Gastrocnemius medialis (tissue), 4 donors: Measurements from ENCODE around the gene HMCN2.

ENCODE experiments used
- POLR2A ChIP-seq, 2 donors: fragments of 450-650 bp; IDR thresholded peaks; one replicate each; pipeline ENCODE4 v1.6.1; 2017; ENCODE audit warnings: antibody characterized with exemption in 2 of 2, mild to moderate bottlenecking in 2 of 2, moderate library complexity in 2 of 2
- TF ChIP-seq, protein P1 (sequence below), 5 experiments: fragments of 450-650 bp in 3 of 5; fragments of 200-600 bp in 2 of 5; sonication (generic) in 2 of 5; IDR thresholded peaks in 4 of 5; conservative IDR thresholded peaks in 1 of 5; 1 replicate in 4 of 5; 2 replicates in 1 of 5; pipeline ENCODE4 v1.5.1; 2016 to 2019; ENCODE audit warnings: antibody characterized with exemption in 5 of 5, mild to moderate bottlenecking in 3 of 5, moderate library complexity in 3 of 5

DNA sequence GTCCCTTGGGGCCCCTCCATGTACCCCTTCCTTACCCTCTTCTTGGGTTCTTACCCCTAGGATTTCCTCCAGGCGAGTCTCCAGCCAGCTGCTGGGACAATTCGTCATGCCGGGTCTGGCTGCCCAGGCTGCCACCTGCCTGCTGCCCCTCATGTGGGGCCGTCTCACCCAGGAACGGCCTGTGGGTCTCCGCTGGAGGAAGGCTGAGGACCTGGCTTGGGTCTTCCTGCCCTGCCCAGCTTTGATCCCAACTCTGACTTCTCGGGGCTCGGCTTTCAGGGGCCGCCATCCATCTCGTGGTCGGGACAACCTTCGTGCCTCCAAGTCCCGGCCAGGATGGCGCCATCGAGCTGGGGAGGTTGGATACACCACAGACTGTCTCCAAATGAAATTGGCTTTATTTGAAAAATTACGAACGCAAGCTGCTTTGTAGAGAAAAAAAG lies 38.1 kb downstream of the HMCN2 start:
- TF ChIP-seq, protein P1, sequence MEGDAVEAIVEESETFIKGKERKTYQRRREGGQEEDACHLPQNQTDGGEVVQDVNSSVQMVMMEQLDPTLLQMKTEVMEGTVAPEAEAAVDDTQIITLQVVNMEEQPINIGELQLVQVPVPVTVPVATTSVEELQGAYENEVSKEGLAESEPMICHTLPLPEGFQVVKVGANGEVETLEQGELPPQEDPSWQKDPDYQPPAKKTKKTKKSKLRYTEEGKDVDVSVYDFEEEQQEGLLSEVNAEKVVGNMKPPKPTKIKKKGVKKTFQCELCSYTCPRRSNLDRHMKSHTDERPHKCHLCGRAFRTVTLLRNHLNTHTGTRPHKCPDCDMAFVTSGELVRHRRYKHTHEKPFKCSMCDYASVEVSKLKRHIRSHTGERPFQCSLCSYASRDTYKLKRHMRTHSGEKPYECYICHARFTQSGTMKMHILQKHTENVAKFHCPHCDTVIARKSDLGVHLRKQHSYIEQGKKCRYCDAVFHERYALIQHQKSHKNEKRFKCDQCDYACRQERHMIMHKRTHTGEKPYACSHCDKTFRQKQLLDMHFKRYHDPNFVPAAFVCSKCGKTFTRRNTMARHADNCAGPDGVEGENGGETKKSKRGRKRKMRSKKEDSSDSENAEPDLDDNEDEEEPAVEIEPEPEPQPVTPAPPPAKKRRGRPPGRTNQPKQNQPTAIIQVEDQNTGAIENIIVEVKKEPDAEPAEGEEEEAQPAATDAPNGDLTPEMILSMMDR (IDR thresholded peaks at IDR 0.05 in 4 of 5, conservative IDR thresholded peaks at IDR 0.05 in 1 of 5) = no peak
- no peak for TF ChIP-seq POLR2A (IDR thresholded peaks at IDR 0.05)
